Measurements from ENCODE around the gene TOLLIP.

Gene TOLLIP

DNA sequence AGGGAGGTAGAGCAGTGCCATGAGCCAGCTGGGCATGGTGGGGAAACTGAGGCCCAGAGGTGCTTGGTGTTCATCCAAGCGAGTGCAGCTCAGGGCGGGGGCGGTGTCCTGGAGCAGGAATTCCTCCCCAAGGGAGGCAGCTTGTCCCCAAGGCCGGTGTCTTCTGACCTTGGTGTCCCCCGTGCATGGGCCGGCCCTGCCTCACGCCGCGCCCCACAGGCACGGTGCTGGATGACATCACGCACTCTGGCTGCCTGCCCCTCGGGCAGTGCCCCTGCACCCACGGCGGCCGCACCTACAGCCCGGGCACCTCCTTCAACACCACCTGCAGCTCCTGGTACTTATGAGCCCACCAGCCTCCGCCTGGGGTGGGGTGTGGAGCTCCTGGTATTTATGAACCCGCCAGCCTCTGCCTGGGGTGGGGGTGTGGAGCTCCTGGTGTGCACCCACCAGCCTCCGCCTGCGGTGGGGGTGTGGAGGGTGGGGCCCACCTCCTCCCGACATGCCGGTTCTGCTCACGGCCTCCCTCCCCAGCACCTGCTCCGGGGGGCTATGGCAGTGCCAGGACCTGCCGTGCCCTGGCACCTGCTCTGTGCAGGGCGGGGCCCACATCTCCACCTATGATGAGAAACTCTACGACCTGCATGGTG is 79.8 kb downstream of the TOLLIP start:
- no peak for DNase-seq

DNA sequence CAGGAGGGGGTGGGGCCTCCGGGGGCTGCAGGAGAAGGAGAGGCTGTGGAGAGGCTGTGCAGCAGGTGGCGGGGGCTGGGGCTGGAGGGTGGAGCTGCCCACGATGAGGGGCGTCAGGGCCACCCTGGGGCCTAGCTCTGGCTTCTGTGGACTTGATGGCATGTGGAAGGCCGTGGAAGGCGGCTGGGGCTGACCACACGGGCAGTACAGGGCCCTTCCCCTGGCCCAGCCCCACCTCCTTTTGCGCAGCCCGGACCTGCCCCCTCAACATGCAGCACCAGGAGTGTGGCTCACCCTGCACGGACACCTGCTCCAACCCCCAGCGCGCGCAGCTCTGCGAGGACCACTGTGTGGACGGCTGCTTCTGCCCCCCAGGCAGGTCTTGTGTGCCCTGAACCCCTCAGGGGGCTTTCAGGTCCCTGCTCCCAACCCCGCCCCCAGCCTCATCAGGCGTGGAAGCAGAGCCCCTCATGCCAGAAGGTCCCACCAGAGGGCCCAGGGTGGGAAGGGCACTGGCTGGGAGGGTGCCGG is 80.4 kb downstream of the TOLLIP start:
- DNase-seq, result no peak

DNA sequence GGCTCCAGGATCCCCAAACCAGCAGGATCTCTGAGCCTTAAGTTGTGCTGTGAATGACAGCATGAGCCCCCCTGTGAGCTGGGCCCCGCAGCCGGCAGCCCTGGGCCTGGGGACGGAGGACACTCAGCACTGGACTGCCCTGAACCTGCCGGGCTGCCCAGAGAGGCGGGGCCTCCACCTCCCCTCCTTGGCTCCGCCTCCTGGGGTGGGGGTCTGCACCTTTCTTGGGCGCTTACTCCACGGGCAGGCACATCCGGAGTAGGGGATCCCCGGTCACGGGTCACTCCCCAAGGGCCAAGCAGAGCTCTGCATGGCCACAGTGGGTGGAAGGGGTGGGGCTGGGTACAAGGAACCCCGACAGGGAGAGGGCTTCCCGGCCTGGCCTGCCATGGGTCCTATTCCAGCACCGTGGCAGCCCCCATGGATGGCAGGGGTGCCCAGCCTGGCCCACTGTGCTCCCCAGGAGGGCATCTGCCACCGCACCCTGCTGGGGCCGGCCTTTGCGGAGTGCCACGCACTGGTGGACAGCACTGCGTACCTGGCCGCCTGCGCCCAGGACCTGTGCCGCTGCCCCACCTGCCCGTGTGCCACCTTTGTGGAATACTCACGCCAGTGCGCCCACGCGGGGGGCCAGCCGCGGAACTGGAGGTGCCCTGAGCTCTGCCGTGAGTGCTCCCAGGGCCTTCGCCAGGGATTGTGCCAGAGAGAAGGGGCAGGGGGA is 81.2 kb downstream of the TOLLIP start:
- DNase-seq, result no peak

DNA sequence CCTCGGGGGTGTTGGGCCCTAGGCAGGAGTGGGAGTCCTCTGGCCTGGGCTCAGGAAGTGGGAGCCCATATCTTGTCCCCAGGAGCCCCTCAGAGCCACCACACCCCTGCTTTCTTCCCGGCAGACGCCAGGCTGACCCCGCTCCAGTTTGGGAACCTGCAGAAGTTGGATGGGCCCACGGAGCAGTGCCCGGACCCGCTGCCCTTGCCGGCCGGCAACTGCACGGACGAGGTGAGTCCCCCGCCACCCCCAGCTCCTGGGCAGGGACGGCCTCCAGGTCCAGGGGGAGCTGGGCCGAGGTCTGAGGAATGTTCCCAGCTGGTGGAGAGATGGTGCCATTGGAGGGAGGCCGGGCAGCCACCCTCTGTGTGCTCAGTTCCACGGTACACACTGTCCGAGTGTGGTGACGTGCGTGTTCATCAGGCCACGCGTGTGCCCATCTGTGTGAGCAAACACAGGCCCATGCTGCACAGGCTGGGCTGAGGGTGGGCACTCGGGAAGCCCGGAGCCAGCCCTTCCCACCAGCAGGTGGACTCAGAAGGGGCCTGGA is 81.8 kb downstream of the TOLLIP start:
- DNase-seq, result no peak

DNA sequence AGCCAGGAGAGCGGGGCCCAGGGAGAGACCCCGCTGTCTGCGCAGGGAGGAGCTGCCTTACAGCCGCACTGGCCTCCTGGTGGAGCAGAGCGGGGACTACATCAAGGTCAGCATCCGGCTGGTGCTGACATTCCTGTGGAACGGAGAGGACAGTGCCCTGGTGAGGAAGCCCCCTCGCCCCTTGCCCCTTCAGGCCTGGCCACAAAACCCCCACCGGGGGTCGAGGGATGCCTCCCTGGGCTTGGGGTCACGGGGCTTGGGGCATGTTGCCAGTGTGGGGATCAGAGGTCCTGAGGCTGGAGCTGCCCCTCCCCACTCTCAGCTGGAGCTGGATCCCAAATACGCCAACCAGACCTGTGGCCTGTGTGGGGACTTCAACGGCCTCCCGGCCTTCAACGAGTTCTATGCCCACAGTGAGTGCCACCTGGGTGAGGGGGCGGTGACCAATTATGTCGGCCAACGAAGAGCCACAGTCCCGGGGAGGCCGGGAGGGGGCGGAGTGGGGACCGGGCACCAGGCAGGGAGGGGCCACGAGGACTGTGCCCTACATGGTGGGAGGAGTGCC is 82.4 kb downstream of the TOLLIP start:
- no peak for DNase-seq

DNA sequence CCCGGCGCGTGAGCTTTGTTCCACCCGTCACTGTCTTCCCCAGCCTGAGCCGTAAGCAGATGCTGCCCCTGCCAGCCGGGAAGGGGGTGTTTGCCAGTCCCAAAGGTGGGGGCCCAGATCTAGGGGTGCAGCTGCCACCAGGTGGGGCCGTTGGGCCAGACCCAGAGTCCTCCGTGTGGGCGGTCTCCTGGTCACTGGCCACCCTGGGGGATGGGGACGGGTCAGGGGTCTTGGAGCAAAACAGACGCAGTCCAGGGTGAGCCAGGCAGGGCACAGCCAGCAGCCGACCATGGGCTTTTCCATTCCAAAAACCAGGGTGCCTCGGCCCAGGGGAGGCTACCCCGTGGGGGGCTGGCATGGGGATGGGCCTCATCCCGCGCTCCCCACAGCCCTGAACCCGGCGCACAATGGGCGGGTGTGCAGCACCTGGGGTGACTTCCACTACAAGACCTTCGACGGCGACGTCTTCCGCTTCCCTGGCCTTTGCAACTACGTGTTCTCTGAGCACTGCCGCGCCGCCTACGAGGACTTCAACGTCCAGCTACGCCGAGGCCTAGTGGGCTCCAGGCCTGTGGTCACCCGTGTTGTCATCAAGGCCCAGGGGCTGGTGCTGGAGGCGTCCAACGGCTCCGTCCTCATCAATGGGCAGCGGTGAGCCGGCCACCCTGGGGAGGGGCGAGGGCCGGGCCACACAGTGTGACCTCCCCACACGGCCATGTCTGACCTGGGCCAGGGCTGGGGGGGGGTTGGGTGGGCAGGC is 83.0 kb downstream of the TOLLIP start:
- DNase-seq, result no peak

DNA sequence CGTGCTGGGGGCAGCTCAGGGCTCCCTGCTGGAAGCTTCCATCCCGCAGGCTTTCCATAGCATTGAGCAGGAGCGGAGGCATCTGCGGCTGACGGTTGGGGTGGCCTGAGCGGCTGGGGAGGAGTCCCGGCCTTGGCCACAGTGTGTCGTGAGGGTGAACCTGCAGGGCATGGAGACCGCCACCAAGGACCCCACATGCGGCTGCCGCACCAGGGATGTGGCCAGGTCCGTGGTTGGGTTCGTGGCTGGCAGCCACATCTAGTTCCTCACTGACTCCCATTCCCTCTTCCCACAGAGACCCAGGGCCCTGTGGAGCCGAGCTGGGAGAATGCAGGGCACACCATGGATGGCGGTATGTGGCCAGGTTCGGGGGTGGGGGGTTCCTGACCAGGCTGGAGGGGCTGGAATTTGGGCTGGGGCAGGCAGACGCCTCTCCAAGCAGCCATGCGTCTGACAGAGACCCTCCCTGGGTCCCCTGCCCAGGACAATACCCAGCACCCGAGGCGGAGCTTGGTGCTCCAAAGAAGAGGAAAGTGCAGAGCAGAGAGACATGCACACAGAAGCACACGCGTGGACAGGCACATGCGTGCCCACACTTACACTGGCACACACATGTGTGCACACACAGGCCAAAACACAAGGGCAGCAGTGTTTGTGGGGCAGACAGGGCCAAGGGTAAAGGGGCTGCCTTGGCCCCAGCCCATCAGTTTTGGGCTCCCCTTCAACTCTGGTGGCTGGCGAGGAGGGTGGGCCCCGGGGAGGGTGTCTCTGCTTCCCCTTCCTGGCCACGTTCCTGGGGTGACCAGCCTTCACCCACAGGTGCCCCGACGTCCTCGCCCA is 83.8 kb downstream of the TOLLIP start:
- DNase-seq, result no peak

DNA sequence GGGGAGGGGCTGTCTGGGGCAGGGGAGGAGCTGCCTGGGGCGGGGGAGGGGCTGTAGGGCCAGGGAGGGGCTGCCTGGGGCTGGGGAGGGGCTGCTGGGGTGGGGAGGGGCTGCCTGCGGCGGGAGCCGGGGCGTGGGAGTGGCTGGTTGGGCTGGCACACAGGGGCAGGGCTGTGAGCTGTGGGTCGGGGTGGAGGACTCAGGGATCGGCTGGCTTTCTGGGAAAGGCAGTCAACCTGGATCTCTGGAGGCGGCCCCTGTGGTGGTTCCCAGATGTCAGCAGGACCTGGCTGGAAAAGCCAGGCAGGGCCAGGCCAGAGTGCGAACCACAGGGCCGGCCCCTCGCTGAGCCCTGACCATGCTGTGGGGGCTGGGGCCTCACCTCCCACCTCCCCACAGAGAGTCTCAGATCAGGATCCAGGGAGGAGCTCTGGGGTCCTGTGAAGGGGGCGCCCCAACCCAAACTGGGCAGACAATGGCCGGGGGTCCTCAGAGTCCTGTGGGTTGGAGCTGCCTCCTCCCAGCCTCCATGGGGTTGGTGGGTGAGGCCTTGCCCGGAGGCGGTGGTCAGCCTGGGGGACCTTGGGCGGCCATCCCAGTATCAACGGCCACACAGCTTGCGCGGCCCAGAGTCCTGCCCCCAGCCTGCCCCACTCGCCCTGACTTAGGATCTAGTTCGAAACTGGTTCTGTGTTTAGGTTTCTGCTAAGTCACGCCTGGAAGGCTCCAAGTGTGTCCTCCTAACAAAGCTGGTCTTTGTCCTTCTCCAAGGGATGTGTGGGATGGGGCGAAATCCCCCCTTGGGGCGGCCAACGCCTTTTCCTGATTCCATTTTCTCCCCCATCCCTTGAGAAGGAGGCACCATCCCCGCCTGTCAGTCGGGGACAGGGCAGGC is 84.7 kb downstream of the TOLLIP start:
- no peak for DNase-seq

All from retina (tissue), 1 donor.